WERI-Rb-1 (cell line): ENCODE measurements around the gene GSE1.

Experiments
- DNase-seq: peaks from one replicate; pipeline ENCODE4 v3.0.0-alpha.2; 2020
- H3K27ac ChIP-seq: fragments of 250-450 bp; sonication (Bioruptor Pico); 2 replicates; pipeline ENCODE4 v1.5.1; 2020; ENCODE audit warnings: mild to moderate bottlenecking, moderate library complexity
- H3K27me3 ChIP-seq: fragments of 250-450 bp; sonication (Bioruptor Pico); 2 replicates; pipeline ENCODE4 v1.5.1; 2021; ENCODE audit warnings: mild to moderate bottlenecking, low read depth, moderate library complexity; ENCODE audit not compliant: insufficient read depth, severe bottlenecking
- H3K36me3 ChIP-seq: fragments of 250-450 bp; sonication (Bioruptor Pico); 2 replicates; pipeline ENCODE4 v1.5.1; 2020; ENCODE audit warnings: mild to moderate bottlenecking, moderate library complexity
- H3K4me3 ChIP-seq: 2 replicates; pipeline ENCODE4 v1.5.1; 2011; ENCODE audit warnings: low read depth, mild to moderate bottlenecking, control low read depth, low read length
- H3K9me3 ChIP-seq: fragments of 250-450 bp; sonication (Bioruptor Pico); 2 replicates; pipeline ENCODE4 v1.5.1; 2021; ENCODE audit warnings: mild to moderate bottlenecking, moderate library complexity; ENCODE audit not compliant: severe bottlenecking
- TF ChIP-seq, protein P1 (sequence below): IDR thresholded peaks from 2 replicates; pipeline ENCODE4 v1.5.1; 2011; ENCODE audit warnings: low read depth, mild to moderate bottlenecking, control low read depth, inconsistent platforms, low read length

The GSE1 gene

GRCh38 chr16:85659336-85659735 is 46.2 kb downstream of the GSE1 start:
- no peaks in the 10 kb centered on the region for H3K27me3 ChIP-seq
- H3K27ac ChIP-seq: no peak overlapping the region
- H3K36me3 ChIP-seq: peaks cover 95% of the 10 kb centered on the region
- no peak for DNase-seq
- TF ChIP-seq, protein P1, sequence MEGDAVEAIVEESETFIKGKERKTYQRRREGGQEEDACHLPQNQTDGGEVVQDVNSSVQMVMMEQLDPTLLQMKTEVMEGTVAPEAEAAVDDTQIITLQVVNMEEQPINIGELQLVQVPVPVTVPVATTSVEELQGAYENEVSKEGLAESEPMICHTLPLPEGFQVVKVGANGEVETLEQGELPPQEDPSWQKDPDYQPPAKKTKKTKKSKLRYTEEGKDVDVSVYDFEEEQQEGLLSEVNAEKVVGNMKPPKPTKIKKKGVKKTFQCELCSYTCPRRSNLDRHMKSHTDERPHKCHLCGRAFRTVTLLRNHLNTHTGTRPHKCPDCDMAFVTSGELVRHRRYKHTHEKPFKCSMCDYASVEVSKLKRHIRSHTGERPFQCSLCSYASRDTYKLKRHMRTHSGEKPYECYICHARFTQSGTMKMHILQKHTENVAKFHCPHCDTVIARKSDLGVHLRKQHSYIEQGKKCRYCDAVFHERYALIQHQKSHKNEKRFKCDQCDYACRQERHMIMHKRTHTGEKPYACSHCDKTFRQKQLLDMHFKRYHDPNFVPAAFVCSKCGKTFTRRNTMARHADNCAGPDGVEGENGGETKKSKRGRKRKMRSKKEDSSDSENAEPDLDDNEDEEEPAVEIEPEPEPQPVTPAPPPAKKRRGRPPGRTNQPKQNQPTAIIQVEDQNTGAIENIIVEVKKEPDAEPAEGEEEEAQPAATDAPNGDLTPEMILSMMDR: no peak
- H3K9me3 ChIP-seq: no peaks in the 10 kb centered on the region
- H3K4me3 ChIP-seq: no peak overlapping the region

DNA sequence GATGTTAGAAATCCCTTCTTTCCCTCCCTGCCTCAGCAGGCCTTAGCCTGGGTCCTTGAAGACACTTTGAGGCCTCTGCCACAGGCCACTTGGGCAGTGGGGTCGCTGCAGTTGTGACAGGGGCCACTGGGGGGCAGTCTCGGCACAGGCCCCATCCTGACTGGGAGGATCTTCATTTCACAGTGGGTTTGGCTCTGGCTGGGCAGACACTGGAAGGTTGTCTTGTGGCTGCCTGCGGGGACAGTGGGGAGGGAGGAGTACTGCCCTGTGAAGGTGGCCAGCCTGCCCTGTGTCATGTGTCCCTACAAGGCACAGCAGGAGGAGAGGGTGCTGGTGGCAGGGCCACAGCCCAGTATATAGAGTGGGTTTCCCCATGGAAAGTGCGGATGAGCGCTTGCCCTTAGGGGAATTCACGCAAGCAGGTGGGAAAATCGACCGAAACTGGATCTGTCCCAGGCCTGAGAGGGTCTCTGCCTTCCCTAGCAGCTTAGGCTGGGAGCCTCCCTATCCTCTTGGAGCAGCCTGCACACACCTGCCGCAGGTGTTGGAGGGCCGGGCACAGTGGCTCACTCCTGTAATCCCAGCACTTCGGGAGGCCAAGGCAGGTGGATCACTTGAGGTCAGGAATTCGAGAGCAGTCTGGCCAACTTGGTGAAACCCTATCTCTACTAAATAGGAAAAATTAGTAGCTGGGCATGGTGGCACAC is 46.8 kb downstream of the GSE1 start:
- Histone ChIP-seq H3K27ac (no peak overlapping the region), H3K4me3 (no peak overlapping the region), H3K9me3 (no peaks in the 10 kb centered on the region), H3K36me3 (peaks cover 96% of the 10 kb centered on the region), H3K27me3 (no peaks in the 10 kb centered on the region)
- DNase-seq: peak; percentile 66
- TF ChIP-seq, protein P1: peak; percentile 74

DNA sequence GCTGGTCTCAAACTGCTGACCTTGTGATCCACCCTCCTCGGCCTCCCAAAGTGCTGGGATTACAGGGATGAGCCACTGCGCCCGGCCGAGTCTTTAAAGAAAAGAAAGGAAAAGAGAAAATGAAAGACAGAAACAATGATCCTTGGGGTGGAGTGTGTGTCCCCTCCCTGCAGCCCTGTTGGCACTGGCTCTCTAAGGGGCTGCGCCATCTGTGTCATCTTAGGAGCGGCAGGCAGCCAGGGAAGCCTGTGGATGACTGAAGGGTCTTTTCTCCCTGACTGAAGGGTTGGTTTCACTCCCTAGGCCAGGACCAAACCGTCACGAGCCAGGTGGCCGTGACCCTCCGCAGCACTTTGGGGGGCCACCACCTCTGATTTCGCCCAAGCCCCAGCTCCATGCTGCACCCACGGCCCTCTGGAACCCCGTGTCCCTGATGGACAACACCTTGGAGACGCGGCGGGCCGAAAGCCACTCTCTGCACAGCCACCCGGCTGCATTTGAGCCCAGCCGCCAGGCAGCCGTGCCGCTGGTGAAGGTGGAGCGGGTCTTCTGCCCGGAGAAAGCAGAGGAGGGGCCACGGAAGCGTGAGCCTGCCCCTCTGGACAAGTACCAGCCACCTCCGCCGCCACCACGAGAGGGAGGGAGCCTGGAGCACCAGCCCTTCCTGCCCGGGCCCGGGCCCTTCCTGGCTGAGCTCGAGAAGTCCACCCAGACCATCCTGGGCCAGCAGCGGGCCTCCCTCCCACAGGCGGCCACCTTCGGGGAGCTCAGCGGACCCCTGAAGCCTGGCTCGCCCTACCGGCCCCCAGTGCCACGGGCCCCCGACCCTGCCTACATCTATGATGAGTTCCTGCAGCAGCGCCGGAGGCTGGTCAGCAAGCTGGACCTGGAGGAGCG is 48.0 kb downstream of the GSE1 start:
- no peak for DNase-seq
- Histone ChIP-seq H3K9me3 (no peaks in the 10 kb centered on the region), H3K27me3 (no peaks in the 10 kb centered on the region), H3K4me3 (no peak overlapping the region), H3K36me3 (peaks cover 99% of the 10 kb centered on the region), H3K27ac (no peak overlapping the region)
- TF ChIP-seq, protein P1: no peak

GRCh38 chr16:85661740-85662481 is 48.8 kb downstream of the GSE1 start:
- Histone ChIP-seq H3K27ac (no peak overlapping the region), H3K9me3 (no peaks in the 10 kb centered on the region), H3K27me3 (no peaks in the 10 kb centered on the region), H3K36me3 (peaks cover 99% of the 10 kb centered on the region), H3K4me3 (no peak overlapping the region)
- TF ChIP-seq, protein P1: no peak
- DNase-seq: no peak

DNA sequence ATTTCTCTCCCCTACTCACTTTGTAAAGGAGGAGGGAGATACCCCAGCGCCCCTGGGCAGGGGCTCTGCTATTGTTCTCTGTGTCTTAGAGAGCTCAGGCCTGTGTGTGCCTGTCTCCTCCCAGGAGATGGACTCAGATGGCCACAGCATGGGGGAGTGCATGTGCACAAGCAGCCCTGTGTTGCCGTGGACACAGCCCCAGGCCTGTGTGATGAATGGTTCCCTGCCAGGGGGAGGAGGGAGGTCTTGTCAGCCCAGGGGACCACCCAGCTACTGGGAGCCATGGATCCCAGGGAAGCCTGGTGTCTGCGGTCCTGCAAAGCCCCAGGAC is 49.3 kb downstream of the GSE1 start:
- Histone ChIP-seq H3K36me3 (peaks cover 99% of the 10 kb centered on the region), H3K27me3 (no peaks in the 10 kb centered on the region), H3K4me3 (no peak overlapping the region), H3K9me3 (no peaks in the 10 kb centered on the region), H3K27ac (no peak overlapping the region)
- DNase-seq: no peak
- TF ChIP-seq, protein P1: no peak
